MCF 10A (cell line): ENCODE measurements around the gene WDR27. TPM values are rescaled to one million over a fixed set of nuclear protein-coding genes. Genes with fewer than 3 reads are reported as not detected.

Experiments
- BruUV-seq: library from RNA; stranded (reverse); fragments of 400-500 nt; replicated peaks from 2 replicates; lab custom pipeline; 2021; lab: Mats Ljungman, UMichigan
- CTCF ChIA-PET: fragments of 300-600 bp; sonication (Branson Sonifier 250); formaldehyde crosslinking; extraction: SDS; loops from one replicate; lab custom pipeline; 2021; ENCODE audit warnings: antibody characterized with exemption, inconsistent platforms; lab: Yijun Ruan, JAX
- POLR2A ChIA-PET: fragments of 300-600, 350-650 bp; sonication (Branson Sonifier 250); formaldehyde crosslinking; extraction: SDS; loops from one replicate; lab custom pipeline; 2020; ENCODE audit warnings: antibody characterized with exemption, inconsistent platforms; lab: Yijun Ruan, JAX
- DNase-seq: peaks from one replicate; pipeline ENCODE4 v3.0.0-alpha.2; 2018; ENCODE audit not compliant: unreplicated experiment
- H3K27ac Mint-ChIP-seq: one replicate; pipeline ENCODE4 v1.8.0; 2022; ENCODE audit warnings: mild to moderate bottlenecking, low read depth, mixed read lengths; ENCODE audit not compliant: unreplicated experiment
- H3K27me3 Mint-ChIP-seq: one replicate; pipeline ENCODE4 v1.8.0; 2022; ENCODE audit warnings: mixed read lengths; ENCODE audit not compliant: insufficient read depth, unreplicated experiment
- H3K36me3 Mint-ChIP-seq: one replicate; pipeline ENCODE4 v1.8.0; 2022; ENCODE audit warnings: mild to moderate bottlenecking, moderate library complexity, mixed read lengths; ENCODE audit not compliant: insufficient read depth, unreplicated experiment
- H3K4me1 Mint-ChIP-seq: one replicate; pipeline ENCODE4 v1.8.0; 2022; ENCODE audit warnings: mixed read lengths; ENCODE audit not compliant: insufficient read depth, unreplicated experiment
- H3K4me3 Mint-ChIP-seq: one replicate; pipeline ENCODE4 v1.8.0; 2022; ENCODE audit warnings: mild to moderate bottlenecking, moderate library complexity, mixed read lengths; ENCODE audit not compliant: unreplicated experiment
- H3K9me3 Mint-ChIP-seq: one replicate; pipeline ENCODE4 v1.8.0; 2022; ENCODE audit warnings: mixed read lengths; ENCODE audit not compliant: unreplicated experiment
- intact Hi-C: fragments of 100-400 bp; cut with micrococcal nuclease; formaldehyde crosslinking; loops from 2 replicates; pipeline ENCODE4 v1.14.1; 2022
- total RNA-seq: library from RNA; stranded (reverse); gene quantifications from 2 replicates; pipeline ENCODE4 v1.2.3, GENCODE V29; 2022
- TF ChIP-seq, protein P1 (sequence below): fragments of 200-600 bp; IDR thresholded peaks from one replicate; pipeline ENCODE4 v1.8.0; 2022; ENCODE audit warnings: antibody characterized with exemption, mild to moderate bottlenecking; ENCODE audit not compliant: unreplicated experiment

WDR27 gene
- total RNA-seq, 1 experiment from 2014 or later = 80.6 TPM

DNA sequence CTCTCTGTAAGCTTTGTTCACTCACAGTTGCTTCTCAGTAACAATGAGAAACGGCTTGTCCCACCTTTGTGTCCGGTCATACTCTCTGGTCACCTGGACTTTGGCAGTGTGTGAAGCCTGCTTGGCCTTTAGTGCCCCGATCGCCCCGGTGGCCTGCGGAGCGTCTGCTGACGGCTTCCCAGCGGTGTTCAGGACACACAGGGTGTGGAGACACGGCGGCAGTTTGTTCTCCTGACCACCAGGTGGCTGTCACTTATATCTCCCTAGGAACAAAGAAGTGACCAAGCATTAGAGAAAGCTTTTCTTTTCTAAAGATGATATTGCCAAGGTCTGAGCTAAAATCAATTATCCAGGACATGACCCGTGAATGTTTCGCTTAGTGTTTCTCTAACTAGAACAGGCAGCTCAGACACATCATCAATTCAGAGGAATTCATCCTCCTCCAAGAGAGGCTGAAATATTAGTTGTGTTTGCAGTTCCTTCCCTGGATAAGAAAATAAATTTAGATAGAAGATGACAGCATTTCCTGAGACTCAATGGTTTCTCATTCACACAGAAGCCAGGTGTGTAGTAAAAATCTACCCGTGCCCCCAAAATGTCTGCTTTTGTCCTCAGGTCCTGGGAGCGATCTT lies 280.8 kb downstream of the WDR27 start:
- no TSS peak for BruUV-seq
- no peaks in the 10 kb centered on the region for H3K36me3 Mint-ChIP-seq
- H3K27me3 Mint-ChIP-seq = no peaks in the 10 kb centered on the region
- POLR2A ChIA-PET = no interaction called here
- peaks cover 12% of the 10 kb centered on the region for H3K9me3 Mint-ChIP-seq
- TF ChIP-seq, protein P1, sequence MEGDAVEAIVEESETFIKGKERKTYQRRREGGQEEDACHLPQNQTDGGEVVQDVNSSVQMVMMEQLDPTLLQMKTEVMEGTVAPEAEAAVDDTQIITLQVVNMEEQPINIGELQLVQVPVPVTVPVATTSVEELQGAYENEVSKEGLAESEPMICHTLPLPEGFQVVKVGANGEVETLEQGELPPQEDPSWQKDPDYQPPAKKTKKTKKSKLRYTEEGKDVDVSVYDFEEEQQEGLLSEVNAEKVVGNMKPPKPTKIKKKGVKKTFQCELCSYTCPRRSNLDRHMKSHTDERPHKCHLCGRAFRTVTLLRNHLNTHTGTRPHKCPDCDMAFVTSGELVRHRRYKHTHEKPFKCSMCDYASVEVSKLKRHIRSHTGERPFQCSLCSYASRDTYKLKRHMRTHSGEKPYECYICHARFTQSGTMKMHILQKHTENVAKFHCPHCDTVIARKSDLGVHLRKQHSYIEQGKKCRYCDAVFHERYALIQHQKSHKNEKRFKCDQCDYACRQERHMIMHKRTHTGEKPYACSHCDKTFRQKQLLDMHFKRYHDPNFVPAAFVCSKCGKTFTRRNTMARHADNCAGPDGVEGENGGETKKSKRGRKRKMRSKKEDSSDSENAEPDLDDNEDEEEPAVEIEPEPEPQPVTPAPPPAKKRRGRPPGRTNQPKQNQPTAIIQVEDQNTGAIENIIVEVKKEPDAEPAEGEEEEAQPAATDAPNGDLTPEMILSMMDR = no peak
- CTCF ChIA-PET = interaction anchor here (0.6 to 1.1 kb wide), 3 partner anchors 9 to 920 kb away, joined by 3 to 4 read pairs (median 3); no protein-coding TSS in a partner anchor
- no peaks in the 10 kb centered on the region for H3K4me1 Mint-ChIP-seq
- DNase-seq = peak; percentile 7
- no peak overlapping the region for H3K27ac Mint-ChIP-seq
- intact Hi-C loops = no loop called here
- no peak overlapping the region for H3K4me3 Mint-ChIP-seq

DNA sequence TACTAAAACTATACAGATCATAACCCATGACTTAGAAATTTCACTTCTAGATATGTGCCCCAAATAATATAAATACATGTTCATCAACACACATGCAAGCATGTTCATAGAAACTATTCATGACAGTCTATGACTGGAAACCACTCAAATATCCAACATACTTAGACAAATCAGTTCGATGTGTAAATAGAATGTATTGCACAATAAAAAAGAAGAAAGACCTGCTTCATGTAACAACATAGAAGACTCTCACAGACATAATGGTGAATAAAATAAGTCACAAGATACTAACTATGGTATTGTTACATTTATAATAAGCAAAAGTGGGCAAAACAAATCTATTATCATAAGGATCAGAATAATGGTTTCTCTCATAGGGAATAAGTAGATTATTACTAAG lies 284.7 kb downstream of the WDR27 start:
- no peak for DNase-seq
- Mint-ChIP-seq H3K9me3 (peaks cover 31% of the 10 kb centered on the region), H3K4me3 (no peak overlapping the region), H3K4me1 (no peaks in the 10 kb centered on the region), H3K36me3 (no peaks in the 10 kb centered on the region), H3K27me3 (no peaks in the 10 kb centered on the region), H3K27ac (no peak overlapping the region)
- ChIA-PET POLR2A (no interaction called here), CTCF (no interaction called here)
- intact Hi-C loops = no loop called here
- TF ChIP-seq, protein P1 = no peak
- no TSS peak for BruUV-seq

DNA sequence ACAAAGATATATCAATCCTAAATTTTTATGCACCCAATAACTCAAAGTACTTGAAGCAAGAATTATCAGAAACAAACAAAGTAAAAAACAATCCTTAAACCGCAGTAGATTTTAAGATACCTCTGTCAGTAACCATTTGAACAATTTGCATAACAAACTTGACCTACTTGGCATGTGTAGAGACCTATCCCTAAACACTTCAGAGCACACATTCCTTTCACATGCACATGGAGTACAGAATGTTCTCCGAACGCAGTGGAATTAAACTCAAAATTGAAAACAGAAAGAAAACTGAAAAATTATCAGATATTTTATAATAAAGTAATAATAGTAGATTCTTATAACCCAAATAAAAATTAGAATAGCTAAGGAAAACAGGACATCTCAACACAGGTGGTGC lies 285.6 kb downstream of the WDR27 start:
- no TSS peak for BruUV-seq
- no peaks in the 10 kb centered on the region for H3K4me1 Mint-ChIP-seq
- no peaks in the 10 kb centered on the region for H3K27me3 Mint-ChIP-seq
- ChIA-PET POLR2A (no interaction called here), CTCF (no interaction called here)
- no peak overlapping the region for H3K4me3 Mint-ChIP-seq
- intact Hi-C loops = no loop called here
- DNase-seq = no peak
- TF ChIP-seq, protein P1 = no peak
- no peak overlapping the region for H3K27ac Mint-ChIP-seq
- H3K9me3 Mint-ChIP-seq = peaks cover 27% of the 10 kb centered on the region
- H3K36me3 Mint-ChIP-seq = no peaks in the 10 kb centered on the region

DNA sequence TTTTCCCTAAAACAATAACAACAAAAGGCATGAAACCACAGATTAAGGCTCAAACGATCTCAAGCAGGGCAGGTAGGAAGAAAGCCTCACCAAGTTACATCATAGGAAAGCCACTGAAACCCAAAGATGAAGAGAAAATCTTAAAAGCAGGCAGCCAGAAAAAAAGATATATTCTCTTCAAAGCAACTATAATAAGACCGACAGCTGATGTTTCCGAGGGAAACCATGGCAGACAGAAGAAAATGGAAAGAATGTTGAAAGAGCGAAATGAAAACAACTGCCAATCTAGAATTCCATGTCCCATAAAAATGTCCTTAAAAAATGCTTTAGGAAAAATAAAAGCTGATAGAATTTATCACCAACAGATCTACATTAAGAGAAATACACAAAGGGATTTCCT lies 286.6 kb downstream of the WDR27 start:
- TF ChIP-seq, protein P1 = no peak
- Mint-ChIP-seq H3K27me3 (no peaks in the 10 kb centered on the region), H3K4me3 (no peak overlapping the region), H3K9me3 (peaks cover 27% of the 10 kb centered on the region), H3K4me1 (no peaks in the 10 kb centered on the region), H3K36me3 (no peaks in the 10 kb centered on the region), H3K27ac (no peak overlapping the region)
- POLR2A ChIA-PET = no interaction called here
- CTCF ChIA-PET = interaction anchor here (0.6 kb wide), 2 partner anchors 44 to 46 kb away, joined by 3 read pairs; no protein-coding TSS in a partner anchor
- BruUV-seq = no TSS peak
- DNase-seq = peak; percentile 9
- intact Hi-C loops = no loop called here
